Hepatocyte (in vitro differentiated cells): ENCODE measurements around the gene VGLL4. TPM values are rescaled to one million over a fixed set of nuclear protein-coding genes. Genes with fewer than 3 reads are reported as not detected.
A peak's percentile ranks its signal among the peaks of the same experiment; 100 is the strongest.

Experiments used
- DNase-seq: peaks from one replicate; pipeline ENCODE4 v3.0.0-alpha.2; 2016; ENCODE audit warnings: low spot score
- H2AFZ ChIP-seq: fragments of 200-600 bp; sonication (generic); 2 replicates; pipeline ENCODE4 v1.6.0; 2016; ENCODE audit warnings: antibody characterized with exemption, mild to moderate bottlenecking
- H3K27ac ChIP-seq: fragments of 200-600 bp; sonication (generic); 2 replicates; pipeline ENCODE4 v1.5.1; 2016; ENCODE audit warnings: mild to moderate bottlenecking
- H3K27me3 ChIP-seq: fragments of 200-600 bp; sonication (generic); 2 replicates; pipeline ENCODE4 v1.6.1; 2016
- H3K36me3 ChIP-seq: fragments of 200-600 bp; sonication (generic); replicated peaks from 2 replicates; pipeline ENCODE4 v1.5.1; 2016; ENCODE audit warnings: low read depth; ENCODE audit not compliant: insufficient read depth
- H3K4me1 ChIP-seq: fragments of 200-600 bp; sonication (generic); 2 replicates; pipeline ENCODE4 v1.5.1; 2016; ENCODE audit warnings: mild to moderate bottlenecking, moderate library complexity; ENCODE audit not compliant: insufficient read depth
- H3K4me2 ChIP-seq: fragments of 200-600 bp; sonication (generic); 2 replicates; pipeline ENCODE4 v1.6.0; 2016
- H3K4me3 ChIP-seq: fragments of 200-600 bp; sonication (generic); 2 replicates; pipeline ENCODE4 v1.5.1; 2016; ENCODE audit warnings: mild to moderate bottlenecking
- H3K79me2 ChIP-seq: fragments of 200-600 bp; sonication (generic); 2 replicates; pipeline ENCODE4 v1.6.0; 2017; ENCODE audit warnings: mild to moderate bottlenecking
- H3K9me2 ChIP-seq: fragments of 200-600 bp; sonication (generic); replicated peaks from 2 replicates; pipeline ENCODE4 v1.6.0; 2017; ENCODE audit warnings: mild to moderate bottlenecking; ENCODE audit not compliant: insufficient read depth
- H3K9me3 ChIP-seq: fragments of 200-600 bp; sonication (generic); 2 replicates; pipeline ENCODE4 v1.5.1; 2016; ENCODE audit warnings: low read depth, mild to moderate bottlenecking
- H4K20me1 ChIP-seq: fragments of 200-600 bp; sonication (generic); 2 replicates; pipeline ENCODE4 v1.6.0; 2016; ENCODE audit warnings: mild to moderate bottlenecking; ENCODE audit not compliant: insufficient read depth, poor library complexity, severe bottlenecking
- EZH2 ChIP-seq: fragments of 200-600 bp; sonication (generic); IDR thresholded peaks from 2 replicates; pipeline ENCODE4 v1.6.1; 2016; ENCODE audit warnings: antibody characterized with exemption, mild to moderate bottlenecking, borderline replicate concordance
- EZH2phosphoT487 ChIP-seq: fragments of 200-600 bp; sonication (generic); IDR thresholded peaks from one replicate; pipeline ENCODE4 v1.6.1; 2018; ENCODE audit warnings: antibody characterized with exemption, mild to moderate bottlenecking, low read depth, moderate library complexity; ENCODE audit not compliant: unreplicated experiment, severe bottlenecking
- WGBS: methylation state at CpG from one replicate; pipeline ENCODE4 v1.1.6; 2016; ENCODE audit warnings: low lambda C conversion rate; ENCODE audit errors: missing lambda C conversion rate; 5-methylcytosine and 5-hydroxymethylcytosine counted together
- polyA plus RNA-seq: library from polyadenylated mRNA; unstranded; fragments of >200 nt; fragmentation: Nextera tagmentation; extraction: Ambion mirVana; gene quantifications from 2 replicates; pipeline ENCODE4 v1.2.1, GENCODE V29; 2016
- total RNA-seq: library from RNA; depleted of rRNA; stranded (reverse); fragments of >200 nt; gene quantifications from 2 replicates; pipeline ENCODE4 v1.2.3, GENCODE V29; 2014
- TF ChIP-seq, protein P1 (sequence below): fragments of 200-600 bp; sonication (generic); IDR thresholded peaks from 2 replicates; pipeline ENCODE4 v1.5.1; 2016; ENCODE audit warnings: antibody characterized with exemption, mild to moderate bottlenecking; ENCODE audit not compliant: poor library complexity

The VGLL4 gene, protein sequence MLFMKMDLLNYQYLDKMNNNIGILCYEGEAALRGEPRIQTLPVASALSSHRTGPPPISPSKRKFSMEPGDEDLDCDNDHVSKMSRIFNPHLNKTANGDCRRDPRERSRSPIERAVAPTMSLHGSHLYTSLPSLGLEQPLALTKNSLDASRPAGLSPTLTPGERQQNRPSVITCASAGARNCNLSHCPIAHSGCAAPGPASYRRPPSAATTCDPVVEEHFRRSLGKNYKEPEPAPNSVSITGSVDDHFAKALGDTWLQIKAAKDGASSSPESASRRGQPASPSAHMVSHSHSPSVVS
- 99.3 and 109 TPM in 2 replicates for total RNA-seq
- polyA plus RNA-seq = 57.9 and 70.5 TPM in 2 replicates

DNA sequence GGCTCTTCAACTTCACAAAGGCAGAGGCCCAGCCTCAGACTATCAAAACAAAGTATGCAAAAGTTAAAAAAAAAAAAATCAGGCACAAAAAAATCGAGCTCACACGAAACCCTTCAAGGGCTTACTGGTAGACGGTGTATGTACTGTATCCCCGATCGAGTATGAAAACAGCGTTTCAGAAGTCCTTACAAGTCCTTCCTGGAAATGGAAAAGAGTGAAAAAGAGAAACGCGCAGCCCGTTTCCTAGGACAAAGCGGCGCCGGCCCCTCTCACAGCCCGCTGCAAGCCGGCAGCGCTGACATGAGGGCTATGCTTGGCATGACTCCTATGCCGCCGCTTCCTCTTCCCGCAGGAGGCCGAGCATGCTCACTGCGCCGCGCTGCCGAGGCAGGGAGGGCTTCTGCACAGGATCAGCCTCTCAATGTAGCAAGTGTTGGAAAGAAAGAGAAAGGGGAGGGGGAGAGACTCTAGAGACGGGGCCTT lies at the start of gene VGLL4:
Gene VGLL4, minus strand, starts transcription at position 311 of the 483 bp plus-strand sequence. CDS start 397 bp downstream, outside the sequence.
- TF ChIP-seq EZH2phosphoT487 = no peak
- TF ChIP-seq, protein P1, sequence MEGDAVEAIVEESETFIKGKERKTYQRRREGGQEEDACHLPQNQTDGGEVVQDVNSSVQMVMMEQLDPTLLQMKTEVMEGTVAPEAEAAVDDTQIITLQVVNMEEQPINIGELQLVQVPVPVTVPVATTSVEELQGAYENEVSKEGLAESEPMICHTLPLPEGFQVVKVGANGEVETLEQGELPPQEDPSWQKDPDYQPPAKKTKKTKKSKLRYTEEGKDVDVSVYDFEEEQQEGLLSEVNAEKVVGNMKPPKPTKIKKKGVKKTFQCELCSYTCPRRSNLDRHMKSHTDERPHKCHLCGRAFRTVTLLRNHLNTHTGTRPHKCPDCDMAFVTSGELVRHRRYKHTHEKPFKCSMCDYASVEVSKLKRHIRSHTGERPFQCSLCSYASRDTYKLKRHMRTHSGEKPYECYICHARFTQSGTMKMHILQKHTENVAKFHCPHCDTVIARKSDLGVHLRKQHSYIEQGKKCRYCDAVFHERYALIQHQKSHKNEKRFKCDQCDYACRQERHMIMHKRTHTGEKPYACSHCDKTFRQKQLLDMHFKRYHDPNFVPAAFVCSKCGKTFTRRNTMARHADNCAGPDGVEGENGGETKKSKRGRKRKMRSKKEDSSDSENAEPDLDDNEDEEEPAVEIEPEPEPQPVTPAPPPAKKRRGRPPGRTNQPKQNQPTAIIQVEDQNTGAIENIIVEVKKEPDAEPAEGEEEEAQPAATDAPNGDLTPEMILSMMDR = peak; percentile 35
- TF ChIP-seq EZH2 = no peak

DNA sequence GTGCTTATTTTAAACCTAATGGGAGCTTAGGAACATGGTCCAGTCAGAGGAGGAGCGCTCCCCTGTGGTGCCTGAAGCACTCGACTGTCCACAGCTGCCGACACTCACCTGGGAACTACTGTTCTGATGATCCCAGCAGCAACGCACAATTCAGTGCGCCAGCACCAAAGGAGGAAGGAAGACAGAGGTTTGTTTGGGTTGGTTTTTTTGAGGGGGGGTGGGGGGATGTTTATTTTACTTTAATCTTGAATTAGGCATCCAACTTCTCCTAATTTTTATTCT lies 48.8 kb upstream of the VGLL4 start:
- Histone ChIP-seq H3K4me2 (no peak overlapping the region), H3K4me3 (no peak overlapping the region), H3K79me2 (peaks cover 39% of the 10 kb centered on the region), H3K36me3 (no peaks in the 10 kb centered on the region), H3K9me3 (no peaks in the 10 kb centered on the region), H3K27ac (no peak overlapping the region), H4K20me1 (no peaks in the 10 kb centered on the region), H3K27me3 (no peaks in the 10 kb centered on the region), H2AFZ (no peak overlapping the region), H3K9me2 (no peaks in the 10 kb centered on the region), H3K4me1 (no peaks in the 10 kb centered on the region)
- TF ChIP-seq EZH2phosphoT487 = no peak
- TF ChIP-seq EZH2 = no peak
- TF ChIP-seq, protein P1 = no peak
- 91% methylated on average over 5 of the region's 5 CpGs for WGBS
- DNase-seq = no peak

More for the DNA sequence above, at the start of gene VGLL4:
- Histone ChIP-seq H3K79me2 (peaks cover 75% of the 10 kb centered on the region), H3K9me3 (no peaks in the 10 kb centered on the region), H3K27me3 (no peaks in the 10 kb centered on the region), H3K4me3 (peak within 1 kb of the TSS; percentile 79), H2AFZ (peak within 1 kb of the TSS; percentile 15), H3K36me3 (no peaks in the 10 kb centered on the region), H4K20me1 (peaks cover 24% of the 10 kb centered on the region), H3K27ac (peak within 1 kb of the TSS; percentile 89), H3K4me1 (peaks cover 12% of the 10 kb centered on the region), H3K9me2 (no peaks in the 10 kb centered on the region), H3K4me2 (peak within 1 kb of the TSS; percentile 73)
- 0% methylated on average over 24 of the region's 24 CpGs for WGBS
- DNase-seq = peak; percentile 95

DNA sequence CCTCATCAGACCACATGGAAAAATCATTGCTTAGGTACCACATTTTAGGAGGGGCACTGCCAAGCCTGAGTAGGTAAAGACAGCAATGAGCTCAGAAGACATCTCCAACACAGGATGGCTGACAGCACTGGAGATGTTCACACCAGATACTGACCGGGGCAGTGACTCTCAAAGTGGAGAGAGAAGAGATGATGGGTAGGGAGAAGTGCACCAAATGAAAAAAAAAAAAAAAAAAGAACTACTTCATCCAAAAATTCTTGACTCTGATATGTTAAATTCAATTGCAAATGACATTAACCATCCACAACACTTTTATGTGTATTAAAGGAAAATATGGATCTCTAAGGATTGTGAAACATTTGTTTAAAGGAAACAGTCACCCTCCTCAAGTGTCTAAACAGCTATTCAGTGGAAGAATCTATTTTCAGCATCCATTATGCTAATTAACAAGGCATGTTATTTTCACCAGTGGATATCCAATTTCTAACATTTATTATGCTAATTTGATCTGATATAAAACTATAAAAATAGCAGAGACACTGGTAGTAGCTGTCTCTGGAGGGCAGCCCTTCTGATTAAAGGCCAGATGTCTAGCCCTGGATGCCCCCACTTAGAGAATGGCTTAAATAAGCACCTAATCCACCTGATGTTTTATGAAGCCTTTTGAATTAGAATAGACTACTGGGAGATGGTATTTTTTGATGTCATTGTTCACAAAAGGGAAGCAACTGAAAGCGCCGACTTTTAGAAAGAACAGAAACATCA lies 48.2 kb upstream of the VGLL4 start:
- H3K4me3 ChIP-seq = no peak overlapping the region
- H2AFZ ChIP-seq = no peak overlapping the region
- WGBS = 92% methylated on average over 3 of the region's 3 CpGs
- no peaks in the 10 kb centered on the region for H3K9me3 ChIP-seq
- no peaks in the 10 kb centered on the region for H4K20me1 ChIP-seq
- no peaks in the 10 kb centered on the region for H3K36me3 ChIP-seq
- no peaks in the 10 kb centered on the region for H3K27me3 ChIP-seq
- no peaks in the 10 kb centered on the region for H3K9me2 ChIP-seq
- TF ChIP-seq, protein P1 = no peak
- TF ChIP-seq EZH2phosphoT487 (no peak), EZH2 (no peak)
- no peak for DNase-seq
- peaks cover 35% of the 10 kb centered on the region for H3K79me2 ChIP-seq
- peak overlapping the region; percentile 23 for H3K27ac ChIP-seq
- H3K4me1 ChIP-seq = no peaks in the 10 kb centered on the region
- H3K4me2 ChIP-seq = no peak overlapping the region
